Measurements from ENCODE around the gene MKS1. TPM values are rescaled to one million over a fixed set of nuclear protein-coding genes. Genes with fewer than 3 reads are reported as not detected.

The MKS1 gene
- total and polyA plus RNA-seq, 2 donors (not counting 3 experiments of a cell fraction or from before 2014, with no cell fraction given): 12.2 to 13.2 TPM

- no peak overlapping the region for H3K4me2 ChIP-seq (ENCODE audit: insufficient read depth, low read length)
- BruUV-seq (replicated peaks): no TSS peak
- no peak for TF ChIP-seq CTCF (IDR thresholded peaks at IDR 0.05; ENCODE audit: extremely low read depth in 1 of 2, insufficient read depth in 1 of 2, low read depth in 1 of 2, low read length in 2 of 2)
- TF ChIP-seq MAX (IDR thresholded peaks at IDR 0.05; ENCODE audit: insufficient read depth, insufficient read length): no peak
- no peak for TF ChIP-seq GATA2 (IDR thresholded peaks at IDR 0.05; ENCODE audit: insufficient read depth, insufficient read length, low read depth, low read length)
- TF ChIP-seq POLR2A (IDR thresholded peaks at IDR 0.05; ENCODE audit: low read depth, low read length): no peak
- TF ChIP-seq EZH2 (IDR thresholded peaks at IDR 0.05; ENCODE audit: borderline replicate concordance, low read depth, low read length, severe bottlenecking): no peak
- no peak for TF ChIP-seq JUN (IDR thresholded peaks at IDR 0.05; ENCODE audit: borderline replicate concordance, insufficient read depth, insufficient read length, low read depth)
- TF ChIP-seq POLR2AphosphoS5 (IDR thresholded peaks at IDR 0.05; ENCODE audit: insufficient read depth, low read depth, low read length): no peak
- TF ChIP-seq MYC (IDR thresholded peaks at IDR 0.05; ENCODE audit: low read depth, low read length): no peak
- TF ChIP-seq FOS (IDR thresholded peaks at IDR 0.05; ENCODE audit: borderline replicate concordance, insufficient read depth, low read length): no peak
- no peaks in the 10 kb centered on the region for H3K36me3 ChIP-seq (ENCODE audit: control insufficient read depth in 2 of 2, extremely low read depth in 1 of 2, insufficient read depth in 2 of 2, low read length in 2 of 2)
- no peak for FAIRE-seq
- no peak overlapping the region for H3K9ac ChIP-seq (replicated peaks; ENCODE audit: extremely low read depth, insufficient read depth, low read length)
- peak overlapping the region; percentile 36 for H2AFZ ChIP-seq (ENCODE audit: low read depth, low read length)
- dilution Hi-C loops (cut with MboI; ENCODE audit: extremely low pct_ligation_motif_present, low sequenced_read_pairs): no loop called here
- no peaks in the 10 kb centered on the region for H3K9me1 ChIP-seq (replicated peaks; ENCODE audit: control insufficient read depth, extremely low read depth, insufficient read depth, low read length)
- H3K9me3 ChIP-seq (replicated peaks; ENCODE audit: control insufficient read depth, insufficient read depth, low read length): no peaks in the 10 kb centered on the region
- H3K27ac ChIP-seq (ENCODE audit: insufficient read depth, low read depth, low read length): no peak overlapping the region
- H4K20me1 ChIP-seq (replicated peaks; ENCODE audit: control insufficient read depth, extremely low read depth, insufficient read depth, low read length): no peaks in the 10 kb centered on the region
- H3K4me3 ChIP-seq (replicated peaks in 1 of 3; ENCODE audit: insufficient read depth in 1 of 3, low read depth in 1 of 3, low read length in 3 of 3): no peak overlapping the region
- H3K79me2 ChIP-seq (ENCODE audit: control insufficient read depth, insufficient read depth, low read length): no peaks in the 10 kb centered on the region
- ChIA-PET POLR2A (no interaction called here), CTCF (interaction anchor here (1.2 to 2.1 kb wide), 4 partner anchors 9 to 21 kb away, joined by 3 to 8 read pairs (median 4); partner anchors contain the start of gene MKS1)
- no peaks in the 10 kb centered on the region for H3K4me1 ChIP-seq (ENCODE audit: control insufficient read depth, extremely low read depth, insufficient read depth, low read length)
- no peak for DNase-seq (ENCODE audit: low read depth, low spot score)
- H3K27me3 ChIP-seq (ENCODE audit: control insufficient read depth in 2 of 2, insufficient read depth in 2 of 2, low read length in 2 of 2): peaks cover 8 to 22% of the 10 kb centered on the region in 2 experiments
- intact Hi-C loops (cut with micrococcal nuclease): no loop called here
Observed at GRCh38 chr17:58232707-58233156, 13.7 kb upstream of the MKS1 start.
